Activated naive CD8-positive, alpha-beta T cell treated with anti-CD3 and anti-CD28 coated beads, Interleukin-2, amount 50 U/mL, for 16 hours (primary cell): ENCODE results near the gene MCOLN1.

Experiments
- DNase-seq: peaks from one replicate; pipeline ENCODE4 v3.0.0-alpha.2; 2020; ENCODE audit warnings: low read depth, low spot score

The MCOLN1 gene

GRCh38 chr19:7522072-7522922 lies at the start of gene MCOLN1:
MCOLN1 (plus strand) TSS chr19:7522624; CDS start chr19:7522751, 127 bp downstream.
- DNase-seq: peak; percentile 99

DNA sequence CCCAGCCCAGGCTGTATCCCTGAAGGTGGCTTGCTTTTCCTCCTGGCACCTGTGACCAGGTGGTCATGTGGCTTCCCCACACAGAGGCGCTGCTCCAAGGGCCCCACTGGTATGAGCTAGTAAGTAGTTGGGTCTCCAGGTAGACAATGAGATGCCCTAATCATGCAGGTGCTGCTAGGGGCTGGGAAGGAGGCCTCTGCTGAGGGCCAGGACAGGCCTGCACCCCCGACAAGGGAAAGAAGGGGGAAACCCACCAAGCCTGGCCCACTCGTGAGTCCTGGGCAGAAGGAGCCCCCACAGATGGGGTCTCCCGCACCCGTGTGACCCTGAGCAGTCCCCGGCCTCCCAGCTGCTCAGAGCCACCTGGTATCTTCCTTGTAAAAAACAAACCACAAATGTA lies 46.8 kb upstream of the MCOLN1 start:
- no peak for DNase-seq

- DNase-seq: no peak
These were observed 46.2 kb upstream of the MCOLN1 start for GRCh38 chr19:7476241-7476640.

DNA sequence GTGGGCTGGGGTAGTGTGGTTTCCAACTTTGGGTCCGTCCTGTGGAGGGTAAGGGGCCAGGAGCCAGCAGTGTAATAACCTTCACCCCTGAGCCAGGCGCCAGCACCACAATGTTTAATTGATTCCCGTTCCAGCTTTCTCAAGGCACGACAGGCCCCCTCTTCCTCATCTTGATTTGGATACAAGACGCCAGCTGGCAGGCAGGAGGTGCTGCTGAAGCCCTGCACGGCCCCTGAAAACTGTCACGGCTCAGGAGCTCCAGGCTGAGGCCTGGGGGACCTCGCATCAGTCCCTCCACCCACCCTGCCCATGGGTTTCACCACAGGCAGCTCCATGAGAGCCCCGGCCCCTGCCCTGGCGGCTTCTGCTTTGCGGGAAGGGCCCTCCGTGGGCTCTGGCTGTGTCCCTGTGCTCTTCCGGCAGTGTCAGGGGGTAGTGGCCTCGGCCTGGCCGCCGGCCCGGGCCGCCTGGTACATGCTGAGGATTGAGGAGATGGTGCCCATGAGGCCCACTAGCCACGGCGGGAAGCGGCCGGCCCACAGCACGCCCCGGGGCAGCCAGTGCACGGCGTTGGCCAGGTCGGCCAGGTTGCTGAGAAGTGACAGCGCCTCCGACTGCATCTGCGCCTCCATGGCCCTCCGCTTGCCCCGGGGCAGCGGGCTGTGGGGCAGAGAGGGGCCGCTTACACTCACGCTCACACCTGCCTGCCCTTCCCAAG lies 45.5 kb upstream of the MCOLN1 start:
- DNase-seq: no peak

DNA sequence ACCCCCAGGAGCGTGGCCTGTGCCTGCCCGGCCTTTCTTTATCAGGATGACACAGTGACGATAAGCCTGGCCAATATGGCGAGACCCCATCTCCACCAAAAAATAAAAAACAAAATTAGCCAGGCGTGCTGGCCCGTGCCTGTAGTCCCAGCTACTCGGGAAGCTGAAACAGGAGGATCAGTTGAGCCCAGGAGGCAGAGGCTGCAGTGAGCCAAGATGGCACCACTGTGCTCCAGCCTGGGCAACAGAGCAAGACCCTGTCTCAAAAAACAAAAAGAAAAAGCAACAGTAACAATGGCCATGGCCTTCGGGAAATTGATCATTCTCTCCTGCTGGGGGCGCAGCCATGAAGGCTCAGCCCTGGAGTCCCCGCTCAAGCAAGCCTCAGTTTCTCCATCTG lies 44.7 kb upstream of the MCOLN1 start:
- DNase-seq: no peak

- DNase-seq: no peak
These were observed 44.1 kb upstream of the MCOLN1 start for GRCh38 chr19:7478173-7478842.

DNA sequence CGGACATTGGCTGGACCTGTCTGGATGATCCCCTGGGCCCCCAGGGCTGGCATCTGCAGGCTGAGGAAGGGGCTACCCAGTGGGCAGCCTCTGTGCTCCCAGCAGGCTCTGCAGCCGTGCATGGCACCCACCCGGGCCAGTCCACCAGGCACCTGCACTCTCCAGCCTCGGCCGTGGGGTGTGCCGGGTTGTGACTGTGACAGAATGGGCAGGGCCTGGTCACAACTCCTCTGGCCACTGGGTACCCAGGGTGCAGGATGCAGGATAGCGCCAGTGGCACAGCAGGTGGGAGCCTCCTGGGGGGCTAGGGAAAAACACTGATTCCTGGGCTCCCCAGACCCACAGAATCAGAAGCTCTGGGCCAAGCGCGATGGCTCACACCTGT lies 43.6 kb upstream of the MCOLN1 start:
- DNase-seq: no peak

DNA sequence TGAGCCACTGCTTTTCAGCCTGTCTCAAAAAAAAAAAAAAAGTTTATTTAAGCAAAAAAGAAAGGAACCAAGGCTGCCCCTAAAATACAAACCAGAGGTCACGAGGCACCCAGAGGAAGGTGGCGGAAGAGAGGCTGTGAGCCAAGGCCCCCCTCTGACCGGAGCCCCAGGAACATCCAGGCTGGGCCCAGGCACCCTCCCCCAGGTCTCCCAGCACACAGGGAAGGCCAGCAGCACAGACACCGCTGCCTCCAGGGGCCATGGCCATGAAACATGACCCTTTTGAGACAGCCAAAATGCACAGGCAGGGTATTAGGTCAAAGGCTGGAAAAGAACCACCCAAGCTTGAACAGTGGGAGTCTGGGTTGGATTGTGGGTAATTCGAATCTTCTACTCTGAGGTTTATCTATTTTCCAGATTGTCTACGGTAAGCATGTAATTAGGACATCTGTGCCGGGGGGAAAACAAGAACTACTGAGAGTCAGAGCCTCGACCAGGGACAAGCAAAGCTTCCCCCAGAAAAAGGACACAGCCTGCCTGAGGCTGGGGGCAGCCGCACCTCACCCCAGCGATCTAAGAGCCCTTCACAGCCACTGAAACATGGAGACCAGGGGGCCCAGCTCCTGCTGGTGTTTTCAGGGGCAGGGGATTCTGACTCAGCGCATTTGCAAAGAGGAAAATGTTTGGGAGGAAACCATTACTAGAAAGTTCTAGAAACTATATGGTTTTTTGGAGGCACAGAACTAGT lies 42.0 kb upstream of the MCOLN1 start:
- no peak for DNase-seq

DNA sequence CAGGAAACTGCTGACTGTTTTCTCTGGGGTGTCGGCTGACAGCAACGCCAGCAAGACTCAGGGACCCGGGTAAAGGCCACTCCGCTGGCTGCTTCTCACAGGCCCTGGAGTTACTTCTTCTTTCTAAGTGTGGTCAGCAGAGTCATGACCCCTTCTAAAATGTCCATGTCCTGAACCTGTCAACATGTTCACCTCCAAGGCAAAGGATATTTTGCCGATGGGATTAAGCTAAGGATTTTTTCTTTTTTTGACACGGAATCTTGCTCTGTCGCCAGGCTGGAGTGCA lies 41.5 kb upstream of the MCOLN1 start:
- no peak for DNase-seq

- no peak for DNase-seq
These were observed 39.6 kb upstream of the MCOLN1 start for GRCh38 chr19:7482584-7483439.

DNA sequence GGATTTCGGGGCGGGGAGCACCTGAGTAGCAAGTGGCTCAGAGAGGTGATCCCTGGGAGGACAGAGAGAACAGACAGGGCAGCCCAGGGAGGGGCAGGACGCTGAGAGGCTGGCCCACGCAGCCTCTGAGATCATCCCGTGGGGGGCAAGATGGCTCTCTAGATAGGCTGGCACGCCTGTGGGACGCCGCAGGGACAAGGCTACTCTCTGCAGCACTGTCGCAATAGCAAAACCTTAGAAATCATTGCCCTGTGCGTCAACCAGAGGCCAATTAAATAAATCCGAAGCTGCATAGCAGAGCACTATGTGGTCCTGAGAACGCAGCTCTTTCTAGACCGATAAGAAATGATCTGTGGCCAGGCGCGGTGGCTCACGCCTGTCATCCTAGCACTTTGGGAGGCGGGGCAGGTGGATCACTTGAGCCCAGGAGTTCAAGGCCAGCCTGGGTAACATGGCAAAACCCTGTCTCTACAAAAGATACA lies 38.7 kb upstream of the MCOLN1 start:
- no peak for DNase-seq

DNA sequence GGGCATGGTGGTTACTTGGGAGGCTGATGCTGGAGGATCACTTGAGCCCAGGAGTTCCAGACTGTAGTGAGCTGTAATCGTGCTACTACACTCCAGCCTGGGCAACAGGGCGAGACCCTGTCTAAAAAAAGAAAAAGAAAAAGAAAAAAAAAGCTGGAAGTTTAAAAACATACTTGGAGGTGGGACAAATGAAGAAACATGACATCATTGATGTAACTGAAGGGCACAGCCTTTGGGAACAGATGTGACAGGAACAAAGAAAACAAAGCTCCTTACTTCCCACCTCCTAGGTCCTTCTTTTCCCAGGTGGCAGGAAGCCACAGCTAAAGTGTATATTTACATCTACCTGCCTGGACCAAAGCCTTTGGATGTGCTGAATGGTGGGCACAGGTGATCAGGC lies 35.5 kb upstream of the MCOLN1 start:
- no peak for DNase-seq

- DNase-seq: peak; percentile 77
These were observed 33.6 kb upstream of the MCOLN1 start, which contains the start of gene PEX11G for GRCh38 chr19:7488736-7489353. PEX11G (minus strand) TSS chr19:7489035; CDS start chr19:7489010, 25 bp downstream.

- DNase-seq: no peak
These were observed 32.8 kb upstream of the MCOLN1 start for GRCh38 chr19:7489609-7490044.

DNA sequence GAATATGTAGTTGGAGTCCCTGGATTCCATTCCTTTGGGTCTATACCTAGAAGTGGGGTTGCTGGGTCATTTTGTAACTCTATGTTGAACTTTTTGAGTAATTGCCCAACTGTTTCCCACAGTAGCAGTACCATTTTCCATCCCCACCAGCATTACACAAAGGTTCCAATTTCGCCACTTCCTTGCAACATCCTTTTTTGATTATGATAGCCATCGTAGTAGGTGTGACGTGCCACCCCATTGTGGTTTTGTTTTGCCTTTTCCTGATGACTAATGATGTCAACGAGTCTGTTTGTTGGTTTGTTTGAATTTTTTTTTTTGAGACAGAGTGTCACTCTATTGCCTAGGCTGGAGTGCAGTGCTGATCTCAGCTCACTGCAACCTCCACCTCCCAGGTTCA lies 30.3 kb upstream of the MCOLN1 start:
- DNase-seq: no peak

GRCh38 chr19:7492558-7492957 lies 29.9 kb upstream of the MCOLN1 start:
- DNase-seq: no peak

GRCh38 chr19:7494416-7495098 lies 27.9 kb upstream of the MCOLN1 start:
- no peak for DNase-seq

GRCh38 chr19:7497292-7497691 lies 25.1 kb upstream of the MCOLN1 start:
- DNase-seq: no peak

DNA sequence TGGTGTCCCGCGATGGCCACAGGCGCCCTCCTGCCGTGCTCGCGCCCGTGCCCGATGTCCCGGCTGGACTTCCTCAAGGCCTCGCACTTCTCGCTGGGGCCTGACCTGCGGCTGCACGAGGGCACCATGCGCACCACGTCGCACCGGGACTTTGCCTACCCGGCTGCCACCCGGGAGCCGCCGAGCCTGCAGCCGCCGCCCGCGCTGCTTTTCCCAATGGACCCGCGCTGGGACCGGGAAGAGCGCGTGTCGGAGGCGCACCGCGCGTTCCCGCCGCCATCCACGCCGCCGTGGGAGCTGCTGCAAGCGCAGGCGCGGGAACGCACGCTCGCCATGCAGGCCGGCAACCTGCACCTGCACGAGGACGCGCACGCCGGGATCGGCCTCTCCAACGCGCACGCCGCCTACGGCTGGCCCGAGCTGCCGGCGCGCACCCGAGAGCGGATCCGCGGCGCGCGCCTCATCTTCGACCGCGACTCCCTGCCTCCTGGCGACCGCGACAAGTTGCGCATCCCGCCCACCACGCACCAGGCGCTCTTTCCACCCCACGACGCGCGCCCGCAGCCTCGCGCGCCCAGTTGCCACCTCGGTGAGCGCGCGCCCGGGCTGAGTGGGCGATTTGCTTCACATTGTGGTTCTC lies 21.5 kb upstream of the MCOLN1 start:
- DNase-seq: peak; percentile 22
